Measurements from ENCODE around the gene CHRNB4.

GRCh38 chr15:78682693-78683410, 41.8 kb upstream of the CHRNB4 start:
- no peak for TF ChIP-seq CTCF (IDR thresholded peaks at IDR 0.05)
- TF ChIP-seq EZH2phosphoT487 (IDR thresholded peaks at IDR 0.05; ENCODE audit: borderline replicate concordance, low read depth) = no peak
- TF ChIP-seq MAX (IDR thresholded peaks at IDR 0.05; ENCODE audit: low read depth) = no peak
- TF ChIP-seq ZBTB33 (IDR thresholded peaks at IDR 0.05; ENCODE audit: borderline replicate concordance, low read depth) = no peak
- no peak for TF ChIP-seq NRF1 (IDR thresholded peaks at IDR 0.05; ENCODE audit: low read depth, low read length)
- no peak for TF ChIP-seq GABPA (IDR thresholded peaks at IDR 0.05; ENCODE audit: low read depth)
- no peak for TF ChIP-seq YY1 (IDR thresholded peaks at IDR 0.05; ENCODE audit: low read depth)
- TF ChIP-seq RAD21 (IDR thresholded peaks at IDR 0.05; ENCODE audit: low read length) = no peak
- no peak for TF ChIP-seq POLR2AphosphoS5 (IDR thresholded peaks at IDR 0.05; ENCODE audit: low read depth, low read length)
- no peak for TF ChIP-seq SMC3 (IDR thresholded peaks at IDR 0.05; ENCODE audit: low read depth, low read length)
- no peak for TF ChIP-seq EP300 (IDR thresholded peaks at IDR 0.05; ENCODE audit: borderline replicate concordance in 1 of 2, low read depth in 1 of 2, low read length in 1 of 2)
- TF ChIP-seq FOSL2 (IDR thresholded peaks at IDR 0.05; ENCODE audit: borderline replicate concordance, low read depth) = no peak
